IMR-90 (cell line): Measurements from ENCODE around the gene VPS11. TPM values are rescaled to one million over a fixed set of nuclear protein-coding genes. Genes with fewer than 3 reads are reported as not detected.

Source experiments
- ATAC-seq: fragments of 200-7000 bp; cut with Tn5 transposase; 2 replicates; pipeline ENCODE4 v1.9.1; 2020; ENCODE audit warnings: low read depth, mild to moderate bottlenecking, moderate library complexity
- BruUV-seq: library from RNA; stranded (reverse); fragments of 400-500 nt; replicated peaks from 2 replicates; lab custom pipeline; 2021; lab: Mats Ljungman, UMichigan
- CTCF ChIA-PET: fragments of 300-600 bp; formaldehyde crosslinking; extraction: SDS; loops from one replicate; lab custom pipeline; 2021; ENCODE audit warnings: antibody characterized with exemption; lab: Yijun Ruan, JAX
- POLR2A ChIA-PET: fragments of 300-600 bp; sonication (Branson Sonifier 250); formaldehyde crosslinking; loops from one replicate; lab custom pipeline; 2022; ENCODE audit warnings: antibody characterized with exemption; ENCODE audit not compliant: unreplicated experiment; lab: Charles Lee
- DNase-seq: peaks from one replicate; pipeline ENCODE4 v3.0.0; 2013
- H2AFZ ChIP-seq: replicated peaks from 2 replicates; pipeline ENCODE3; 2013; ENCODE audit warnings: low read length, mild to moderate bottlenecking; ENCODE audit not compliant: poor library complexity
- H2AK5ac ChIP-seq: 2 replicates; pipeline ENCODE4 v1.6.1; 2013; ENCODE audit warnings: low read depth, low read length, inconsistent platforms
- H2AK9ac ChIP-seq: replicated peaks from 2 replicates; pipeline ENCODE3; 2013; ENCODE audit warnings: mild to moderate bottlenecking, low read depth, low read length, moderate library complexity; ENCODE audit not compliant: poor library complexity
- H2BK120ac ChIP-seq: 2 replicates; pipeline ENCODE4 v1.6.1; 2013; ENCODE audit warnings: low read depth, low read length, inconsistent platforms
- H2BK15ac ChIP-seq: 3 replicates; pipeline ENCODE4 v1.6.1; 2013; ENCODE audit warnings: low read depth, low read length, inconsistent platforms
- H2BK20ac ChIP-seq: 2 replicates; pipeline ENCODE4 v1.6.1; 2013; ENCODE audit warnings: low read depth, mild to moderate bottlenecking, inconsistent platforms, low read length, moderate library complexity
- H2BK5ac ChIP-seq: 2 replicates; pipeline ENCODE4 v1.6.1; 2013; ENCODE audit warnings: mild to moderate bottlenecking, low read depth, low read length, inconsistent platforms; ENCODE audit not compliant: poor library complexity, severe bottlenecking
- H3K14ac ChIP-seq: replicated peaks from 2 replicates; pipeline ENCODE4 v1.6.1; 2013; ENCODE audit warnings: low read depth, low read length, inconsistent platforms
- H3K18ac ChIP-seq: 2 replicates; pipeline ENCODE4 v1.6.1; 2013; ENCODE audit warnings: low read depth, low read length, control low read depth
- H3K23ac ChIP-seq: 2 replicates; pipeline ENCODE4 v1.6.1; 2013; ENCODE audit warnings: low read depth, low read length, inconsistent platforms
- H3K27ac ChIP-seq: 2 replicates; pipeline ENCODE4 v1.5.1; 2013; ENCODE audit warnings: mild to moderate bottlenecking, control low read depth, low read length; ENCODE audit not compliant: insufficient read depth
- H3K27me3 ChIP-seq: 2 replicates; pipeline ENCODE4 v1.6.1; 2013; ENCODE audit warnings: low read length; ENCODE audit not compliant: control insufficient read depth, insufficient read depth
- H3K36me3 ChIP-seq: 2 replicates; pipeline ENCODE4 v1.6.1; 2013; ENCODE audit warnings: low read length, mixed read lengths; ENCODE audit not compliant: control insufficient read depth, insufficient read depth
- H3K4ac ChIP-seq: 2 replicates; pipeline ENCODE4 v1.6.1; 2013; ENCODE audit warnings: low read depth, low read length, inconsistent platforms
- H3K4me1 ChIP-seq: 2 replicates; pipeline ENCODE4 v1.6.1; 2013; ENCODE audit warnings: low read length, mixed read lengths; ENCODE audit not compliant: control insufficient read depth, insufficient read depth
- H3K4me2 ChIP-seq: 2 replicates; pipeline ENCODE4 v1.6.1; 2013; ENCODE audit warnings: low read depth, mild to moderate bottlenecking, control low read depth, low read length, moderate library complexity
- H3K4me3 ChIP-seq: 2 replicates; pipeline ENCODE4 v1.5.1; 2013; ENCODE audit warnings: low read depth, mild to moderate bottlenecking, control low read depth, low read length, moderate library complexity; ENCODE audit not compliant: insufficient read depth
- H3K56ac ChIP-seq: 2 replicates; pipeline ENCODE4 v1.6.1; 2013; ENCODE audit warnings: low read length, inconsistent platforms; ENCODE audit not compliant: insufficient read depth; ENCODE audit errors: extremely low read depth
- H3K79me1 ChIP-seq, 2 experiments: 2 replicates each; pipeline ENCODE4 v1.6.1; 2013; ENCODE audit warnings: low read length in 2 of 2, inconsistent platforms in 1 of 2, low read depth in 1 of 2
- H3K9ac ChIP-seq: 2 replicates; pipeline ENCODE4 v1.6.1; 2013; ENCODE audit warnings: low read depth, low read length, control low read depth
- H3K9me1 ChIP-seq: 2 replicates; pipeline ENCODE4 v1.6.1; 2013; ENCODE audit warnings: low read length, inconsistent platforms; ENCODE audit not compliant: insufficient read depth
- H3K9me3 ChIP-seq: 2 replicates; pipeline ENCODE4 v1.6.1; 2013; ENCODE audit warnings: low read length; ENCODE audit not compliant: control insufficient read depth, insufficient read depth
- H4K20me1 ChIP-seq: 2 replicates; pipeline ENCODE4 v1.6.1; 2013; ENCODE audit warnings: low read length, inconsistent platforms; ENCODE audit not compliant: insufficient read depth
- H4K5ac ChIP-seq: 2 replicates; pipeline ENCODE4 v1.6.1; 2013; ENCODE audit warnings: mild to moderate bottlenecking, low read depth, low read length, control low read depth
- H4K8ac ChIP-seq, 2 experiments: 2 replicates each; pipeline ENCODE4 v1.6.1; 2013; ENCODE audit warnings: low read depth in 2 of 2, low read length in 2 of 2, control low read depth in 1 of 2, inconsistent platforms in 1 of 2
- H4K91ac ChIP-seq: 2 replicates; pipeline ENCODE4 v1.6.1; 2013; ENCODE audit warnings: low read depth, low read length, inconsistent platforms; ENCODE audit not compliant: insufficient read depth
- CHD1 ChIP-seq: IDR thresholded peaks from 2 replicates; pipeline ENCODE4 v1.6.1; 2012; ENCODE audit warnings: low read depth, low read length, improper control_type of control experiment
- FOS ChIP-seq: fragments of 150-350 bp; IDR thresholded peaks from 2 replicates; pipeline ENCODE4 v1.6.1; 2016; ENCODE audit warnings: low read depth, low read length
- POLR2A ChIP-seq: IDR thresholded peaks from 2 replicates; pipeline ENCODE4 v1.6.1; 2012; ENCODE audit warnings: mild to moderate bottlenecking, low read depth, low read length
- RCOR1 ChIP-seq: IDR thresholded peaks from 2 replicates; pipeline ENCODE4 v1.6.1; 2012; ENCODE audit warnings: mild to moderate bottlenecking, low read length, improper control_type of control experiment; ENCODE audit not compliant: insufficient replicate concordance
- RFX5 ChIP-seq: IDR thresholded peaks from 2 replicates; pipeline ENCODE4 v1.8.0; 2012; ENCODE audit warnings: low read depth, mild to moderate bottlenecking, low read length, moderate library complexity
- WGBS, 2 experiments: methylation state at CpG; one replicate each; pipeline versions ENCODE4 v1.1.5 to v1.1.7; 2013; ENCODE audit warnings: missing lambda C conversion rate in 2 of 2; ENCODE audit not compliant: insufficient read length in 1 of 2; ENCODE audit errors: extremely low coverage in 2 of 2; 5-methylcytosine and 5-hydroxymethylcytosine counted together
- dilution Hi-C: fragments of 300-500 bp; cut with HindIII; formaldehyde crosslinking; loops from one replicate; pipeline ENCODE4 v1.14.3; 2018; ENCODE audit warnings: low sequenced_read_pairs; ENCODE audit not compliant: unreplicated experiment
- in situ Hi-C: fragments of 300-500 bp; cut with MboI; formaldehyde crosslinking; loops from 3 replicates; pipeline ENCODE4 v1.14.3; 2019; ENCODE audit warnings: low sequenced_read_pairs, inconsistent platforms, mixed read lengths
- intact Hi-C: fragments of 100-400 bp; cut with micrococcal nuclease; formaldehyde crosslinking; loops from 2 replicates; pipeline ENCODE4 v1.10.0; 2022
- polyA plus RNA-seq, 3 experiments: library from polyadenylated mRNA; depleted of rRNA; stranded (reverse); fragments of >200 nt; gene quantifications; 2 replicates each; pipeline ENCODE4 v1.2.3, GENCODE V29; 2012; ENCODE audit warnings: low replicate concordance in 1 of 3
- total RNA-seq: library from RNA; depleted of rRNA; stranded (reverse); fragments of >200 nt; gene quantifications from 2 replicates; pipeline ENCODE4 v1.2.3, GENCODE V29; 2012
- TF ChIP-seq, protein P1 (sequence below): fragments of 150-350 bp; IDR thresholded peaks from 2 replicates; pipeline ENCODE4 v1.6.1; 2017; ENCODE audit warnings: mild to moderate bottlenecking, antibody characterized with exemption, low read length, low read depth

VPS11 gene
- total and polyA plus RNA-seq, 2 of the 4 experiments (the other 2 are of a cell fraction): 19.7 to 30.5 TPM

DNA sequence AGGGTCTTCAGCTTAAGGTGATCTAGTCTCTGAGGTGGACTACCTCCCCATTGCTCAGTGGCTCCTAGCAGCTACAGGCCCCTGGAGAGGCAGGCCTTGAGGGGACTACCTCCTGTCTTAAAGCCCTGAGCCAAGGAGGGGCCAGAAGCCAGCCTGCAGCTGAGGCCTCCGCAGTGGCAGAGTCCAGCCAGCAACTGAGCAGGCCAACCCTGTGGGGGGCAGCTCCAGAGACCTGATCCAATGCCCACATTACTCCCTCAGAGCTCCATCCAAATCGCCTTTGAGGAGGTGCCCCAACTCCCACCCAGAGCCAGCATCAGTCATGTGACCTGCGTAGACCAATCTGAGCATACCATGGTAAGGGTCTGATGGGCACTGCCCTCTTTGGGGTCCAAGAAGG is 42.2 kb downstream of the VPS11 start:
- H3K27me3 ChIP-seq: no peaks in the 10 kb centered on the region
- H3K56ac ChIP-seq: no peak overlapping the region
- ATAC-seq (no peak), DNase-seq (no peak)
- H2BK120ac ChIP-seq: no peak overlapping the region
- H3K4me2 ChIP-seq: no peak overlapping the region
- CTCF ChIA-PET: no interaction called here
- TF ChIP-seq FOS (no peak), CHD1 (no peak), RCOR1 (no peak), POLR2A (no peak), RFX5 (no peak)
- TF ChIP-seq, protein P1, sequence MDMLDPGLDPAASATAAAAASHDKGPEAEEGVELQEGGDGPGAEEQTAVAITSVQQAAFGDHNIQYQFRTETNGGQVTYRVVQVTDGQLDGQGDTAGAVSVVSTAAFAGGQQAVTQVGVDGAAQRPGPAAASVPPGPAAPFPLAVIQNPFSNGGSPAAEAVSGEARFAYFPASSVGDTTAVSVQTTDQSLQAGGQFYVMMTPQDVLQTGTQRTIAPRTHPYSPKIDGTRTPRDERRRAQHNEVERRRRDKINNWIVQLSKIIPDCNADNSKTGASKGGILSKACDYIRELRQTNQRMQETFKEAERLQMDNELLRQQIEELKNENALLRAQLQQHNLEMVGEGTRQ: 0 out of 2 replicates have a peak, but pooled peaks have one; percentile 7
- peaks cover 29% of the 10 kb centered on the region for H3K36me3 ChIP-seq
- H3K27ac ChIP-seq: no peak overlapping the region
- peaks cover 21 to 47% of the 10 kb centered on the region in 2 experiments for H3K79me1 ChIP-seq
- intact Hi-C loops: loop anchor here (10.0 kb wide), 1 partner anchor 365 kb away; no protein-coding TSS in a partner anchor
- no peak overlapping the region for H3K9ac ChIP-seq
- no peak overlapping the region for H3K14ac ChIP-seq
- in situ Hi-C loops: no loop called here
- no peak overlapping the region for H3K18ac ChIP-seq
- no peak overlapping the region for H4K91ac ChIP-seq
- H3K23ac ChIP-seq: no peak overlapping the region
- peaks cover 21% of the 10 kb centered on the region for H3K9me1 ChIP-seq
- no peak overlapping the region for H2BK15ac ChIP-seq
- no peak overlapping the region for H3K4ac ChIP-seq
- H3K4me3 ChIP-seq: no peak overlapping the region
- H4K5ac ChIP-seq: no peak overlapping the region
- H2AFZ ChIP-seq: no peak overlapping the region
- no TSS peak for BruUV-seq
- H2BK20ac ChIP-seq: no peak overlapping the region
- H2AK9ac ChIP-seq: peak overlapping the region; percentile 21
- H2AK5ac ChIP-seq: no peak overlapping the region
- no peak overlapping the region for H2BK5ac ChIP-seq
- POLR2A ChIA-PET: no interaction called here
- H4K20me1 ChIP-seq: peaks cover 4% of the 10 kb centered on the region; the same call in 1 of the 2 replicates
- WGBS, 2 experiments: no CpG with 5 or more reads among the region's 3 CpGs
- no peak overlapping the region for H4K8ac ChIP-seq
- dilution Hi-C loops: no loop called here
- H3K9me3 ChIP-seq: no peaks in the 10 kb centered on the region
- H3K4me1 ChIP-seq: peaks cover 9% of the 10 kb centered on the region
